DND-41 (cell line): ENCODE measurements around the gene NUCB1.

Experiments
- ATAC-seq: fragments of 200-7000 bp; cut with Tn5 transposase; 3 replicates; pipeline ENCODE4 v1.9.1; 2021; ENCODE audit warnings: low read depth; ENCODE audit not compliant: insufficient read depth
- DNase-seq: peaks from one replicate; pipeline ENCODE4 v3.0.0-alpha.2; 2020
- H2AFZ ChIP-seq: 2 replicates; pipeline ENCODE4 v1.6.0; 2012; ENCODE audit warnings: low read depth, low read length
- H3K27ac ChIP-seq: 2 replicates; pipeline ENCODE4 v1.5.1; 2012; ENCODE audit warnings: low read length, inconsistent platforms
- H3K27me3 ChIP-seq: fragments of 200-600 bp; sonication (generic); 2 replicates; pipeline ENCODE4 v1.6.0; 2012; ENCODE audit warnings: low read length, mild to moderate bottlenecking, inconsistent platforms; ENCODE audit not compliant: insufficient read depth, poor library complexity
- H3K36me3 ChIP-seq: 2 replicates; pipeline ENCODE4 v1.5.1; 2012; ENCODE audit warnings: low read length, inconsistent platforms; ENCODE audit not compliant: insufficient read depth
- H3K4me1 ChIP-seq: 2 replicates; pipeline ENCODE4 v1.5.1; 2012; ENCODE audit warnings: mild to moderate bottlenecking, low read length; ENCODE audit not compliant: insufficient read depth
- H3K4me2 ChIP-seq: 2 replicates; pipeline ENCODE4 v1.6.0; 2012; ENCODE audit warnings: mild to moderate bottlenecking, moderate library complexity, low read length, inconsistent platforms; ENCODE audit not compliant: insufficient read depth
- H3K4me3 ChIP-seq, 2 experiments: fragments of 200-600 bp in 1 of 2; shearing (Covaris generic) in 1 of 2; 2 replicates each; pipeline ENCODE4 v1.5.1; 2012 to 2016; ENCODE audit warnings: inconsistent platforms in 2 of 2, low read length in 2 of 2, mild to moderate bottlenecking in 2 of 2, low read depth in 1 of 2, moderate library complexity in 1 of 2
- H3K79me2 ChIP-seq: 2 replicates; pipeline ENCODE4 v1.6.0; 2012; ENCODE audit warnings: low read length, inconsistent platforms; ENCODE audit not compliant: insufficient read depth
- H3K9ac ChIP-seq: 2 replicates; pipeline ENCODE4 v1.6.0; 2012; ENCODE audit warnings: low read depth, mild to moderate bottlenecking, inconsistent platforms, low read length, moderate library complexity
- H3K9me3 ChIP-seq: 2 replicates; pipeline ENCODE4 v1.5.1; 2012; ENCODE audit warnings: low read length, moderate library complexity, mild to moderate bottlenecking, inconsistent platforms; ENCODE audit not compliant: insufficient read depth, severe bottlenecking
- H4K20me1 ChIP-seq: 2 replicates; pipeline ENCODE4 v1.6.0; 2012; ENCODE audit warnings: low read length; ENCODE audit not compliant: insufficient read depth
- CTCF ChIP-seq: IDR thresholded peaks from 2 replicates; pipeline ENCODE4 v1.5.1; 2012; ENCODE audit warnings: borderline replicate concordance, low read length, moderate library complexity, mild to moderate bottlenecking; ENCODE audit not compliant: poor library complexity, severe bottlenecking; ENCODE audit errors: extremely low read depth
- EZH2 ChIP-seq: IDR thresholded peaks from 3 replicates; pipeline ENCODE4 v1.6.1; 2012; ENCODE audit warnings: borderline replicate concordance, low read depth, mild to moderate bottlenecking, moderate library complexity, low read length, inconsistent platforms; ENCODE audit not compliant: severe bottlenecking

The NUCB1 gene

GRCh38 chr19:48913114-48913889 lies 13.2 kb downstream of the NUCB1 start:
- no peaks in the 10 kb centered on the region for H3K4me1 ChIP-seq
- no peak overlapping the region for H3K4me3 ChIP-seq
- H3K79me2 ChIP-seq, result no peaks in the 10 kb centered on the region
- no peaks in the 10 kb centered on the region for H3K9me3 ChIP-seq
- no peak overlapping the region for H2AFZ ChIP-seq
- H3K9ac ChIP-seq, result no peak overlapping the region
- H3K36me3 ChIP-seq, result peaks cover 73% of the 10 kb centered on the region
- DNase-seq, result peak; percentile 39
- H4K20me1 ChIP-seq, result 0 out of 2 replicates have a peak, but pooled peaks cover 5% of the 10 kb centered on the region
- TF ChIP-seq CTCF, result no peak
- no peak for TF ChIP-seq EZH2
- H3K4me2 ChIP-seq, result no peak overlapping the region
- no peak overlapping the region for H3K27ac ChIP-seq
- ATAC-seq, result peak; percentile 75; the same call in 2 of the 3 replicates
- H3K27me3 ChIP-seq, result no peaks in the 10 kb centered on the region

GRCh38 chr19:48914181-48914580 lies 14.1 kb downstream of the NUCB1 start:
- no peak for DNase-seq
- H4K20me1 ChIP-seq, result 0 out of 2 replicates have a peak, but pooled peaks cover 5% of the 10 kb centered on the region

GRCh38 chr19:48915757-48916156 lies 15.6 kb downstream of the NUCB1 start:
- peaks cover 70% of the 10 kb centered on the region for H3K36me3 ChIP-seq
- DNase-seq (no peak), ATAC-seq (no peak)

More at GRCh38 chr19:48914181-48914580, 14.1 kb downstream of the NUCB1 start:
- no peak for ATAC-seq
- H3K4me1 ChIP-seq, result no peaks in the 10 kb centered on the region
- no peak overlapping the region for H3K27ac ChIP-seq
- no peaks in the 10 kb centered on the region for H3K9me3 ChIP-seq
- H3K79me2 ChIP-seq, result no peaks in the 10 kb centered on the region
- no peak overlapping the region for H3K4me3 ChIP-seq
- TF ChIP-seq CTCF (no peak), EZH2 (no peak)
- H3K9ac ChIP-seq, result no peak overlapping the region
- H2AFZ ChIP-seq, result no peak overlapping the region
- H3K4me2 ChIP-seq, result no peak overlapping the region
- no peaks in the 10 kb centered on the region for H3K27me3 ChIP-seq
- H3K36me3 ChIP-seq, result peaks cover 73% of the 10 kb centered on the region

More at GRCh38 chr19:48915757-48916156, 15.6 kb downstream of the NUCB1 start:
- no peaks in the 10 kb centered on the region for H3K79me2 ChIP-seq
- H3K9ac ChIP-seq, result no peak overlapping the region
- no peak overlapping the region for H3K4me3 ChIP-seq
- TF ChIP-seq CTCF, result no peak
- TF ChIP-seq EZH2, result no peak
- no peak overlapping the region for H3K27ac ChIP-seq
- no peak overlapping the region for H2AFZ ChIP-seq
- no peaks in the 10 kb centered on the region for H3K4me1 ChIP-seq
- no peaks in the 10 kb centered on the region for H3K9me3 ChIP-seq
- no peak overlapping the region for H3K4me2 ChIP-seq
- H3K27me3 ChIP-seq, result no peaks in the 10 kb centered on the region
- H4K20me1 ChIP-seq, result 0 out of 2 replicates have a peak, but pooled peaks cover 5% of the 10 kb centered on the region
